Activated effector memory CD4-positive, alpha-beta T cell treated with Interleukin-2 at 50 U/mL for 16 hours (primary cell): ENCODE measurements around the gene PTAR1.

Source experiments
- DNase-seq: peaks from one replicate; pipeline ENCODE4 v3.0.0-alpha.2; 2020

Gene PTAR1

DNA sequence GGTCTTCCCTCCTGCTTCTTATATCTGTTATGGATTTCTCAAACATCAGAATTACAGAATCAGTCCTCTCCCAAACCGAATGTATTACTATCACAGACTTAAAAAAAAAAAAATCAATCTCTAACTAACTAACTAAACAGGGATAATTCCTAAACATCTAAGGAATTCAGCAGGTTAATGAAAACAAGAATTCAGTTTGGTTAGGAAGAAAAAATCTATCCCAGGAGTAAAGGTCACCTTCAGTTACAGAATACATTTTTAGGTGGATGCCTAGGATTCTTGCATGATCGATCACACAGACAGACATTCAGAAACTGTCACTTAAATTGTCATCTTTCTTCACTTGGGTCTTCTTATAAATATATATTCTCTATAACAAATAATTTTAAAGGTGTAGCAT is 11.5 kb downstream of the PTAR1 start:
- no peak for DNase-seq

DNA sequence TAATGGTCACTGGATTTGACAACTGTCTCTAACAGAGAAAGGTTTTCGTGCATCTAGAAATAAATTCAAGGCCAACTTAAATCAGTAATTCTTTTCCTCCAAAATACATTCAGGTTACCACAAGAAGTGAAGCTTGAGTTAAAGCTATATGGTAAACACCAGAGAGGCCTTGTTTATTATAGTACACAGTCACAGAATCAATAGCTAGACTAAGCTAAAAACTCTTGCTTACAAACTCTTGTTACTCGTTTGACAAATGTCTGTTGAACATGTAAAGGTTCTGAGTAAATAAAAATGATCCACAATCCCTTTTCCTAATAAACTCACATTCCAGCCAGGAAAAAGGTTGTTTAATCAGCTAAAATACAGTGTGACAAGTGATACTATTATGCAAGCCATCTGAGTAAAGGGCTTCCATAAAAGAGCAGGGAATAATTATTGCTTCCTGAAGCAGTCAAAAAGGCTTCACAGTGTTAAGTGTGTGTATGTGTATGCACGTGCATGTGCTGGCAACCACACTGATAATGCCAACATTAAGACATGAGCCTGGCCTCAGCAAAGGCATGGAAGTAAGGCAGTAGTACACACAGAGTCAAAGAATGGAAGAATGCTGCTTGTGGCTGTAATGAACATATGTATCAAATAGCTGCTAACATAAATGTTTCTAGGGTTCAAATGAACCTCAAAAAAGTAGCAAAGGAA is 12.8 kb downstream of the PTAR1 start:
- DNase-seq, result no peak

DNA sequence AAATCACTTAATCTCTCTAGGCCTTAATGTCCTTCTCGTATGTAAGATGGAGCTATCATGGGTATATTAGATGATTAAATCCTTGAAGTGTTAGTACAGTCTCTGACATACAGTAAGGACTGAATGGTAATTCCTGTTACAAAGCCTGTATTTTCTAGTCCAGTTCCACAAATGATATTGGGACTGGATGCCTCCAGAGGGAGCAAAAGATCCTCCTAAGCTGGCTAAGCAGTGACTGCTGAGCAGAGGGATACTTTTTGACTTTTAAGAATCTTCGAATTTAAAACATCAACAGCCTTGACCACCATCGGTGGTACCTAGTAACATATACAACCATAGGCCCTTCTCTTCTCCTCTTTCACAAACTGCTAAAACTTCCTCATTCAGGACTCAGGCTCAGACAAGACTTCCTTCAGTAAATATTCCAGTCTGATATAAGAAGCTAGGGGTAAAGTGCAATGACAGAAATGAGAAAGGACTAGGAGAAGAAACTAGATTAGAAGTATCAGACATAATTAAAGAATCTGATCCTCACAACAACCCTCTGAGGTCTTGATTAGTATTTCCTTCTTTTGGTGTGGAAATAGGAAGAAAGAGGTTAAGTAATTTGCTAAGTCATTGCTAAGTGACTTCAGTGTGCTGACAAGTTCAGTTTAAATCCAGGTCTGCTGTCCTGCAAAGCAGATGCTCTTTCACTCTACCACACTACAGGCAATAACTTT is 13.9 kb downstream of the PTAR1 start:
- no peak for DNase-seq

DNA sequence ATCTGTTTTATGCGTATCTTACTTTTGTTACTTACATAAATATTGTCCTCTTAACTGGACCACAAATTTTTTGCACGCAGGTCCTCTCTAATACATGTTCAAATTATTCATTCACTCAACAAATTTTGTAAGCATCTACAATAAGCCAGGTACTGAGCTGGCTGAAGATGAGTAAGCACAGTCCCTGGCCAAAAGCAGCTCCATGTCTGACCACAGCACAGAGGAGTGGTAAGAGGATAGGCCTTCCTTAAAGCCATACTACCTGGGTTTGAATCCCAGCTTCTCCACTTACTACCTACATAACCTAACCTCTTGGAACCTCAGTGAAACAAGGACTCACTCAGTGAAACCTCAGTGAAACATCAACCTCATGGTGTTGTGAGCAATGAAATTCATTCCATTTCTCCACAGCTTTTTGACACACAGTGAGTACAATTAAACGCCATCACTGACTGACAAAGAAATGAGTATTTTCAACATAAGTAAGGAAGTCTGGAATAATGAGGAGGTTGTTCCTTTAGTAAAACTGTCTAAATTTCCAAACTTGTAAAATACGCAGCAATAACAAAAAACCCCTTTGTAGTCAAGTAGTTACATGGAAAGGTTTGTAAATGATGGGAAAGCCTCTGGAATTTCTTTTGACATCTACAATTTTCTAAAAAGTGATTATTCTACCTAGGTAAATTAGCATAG is 15.0 kb downstream of the PTAR1 start:
- DNase-seq, result no peak

DNA sequence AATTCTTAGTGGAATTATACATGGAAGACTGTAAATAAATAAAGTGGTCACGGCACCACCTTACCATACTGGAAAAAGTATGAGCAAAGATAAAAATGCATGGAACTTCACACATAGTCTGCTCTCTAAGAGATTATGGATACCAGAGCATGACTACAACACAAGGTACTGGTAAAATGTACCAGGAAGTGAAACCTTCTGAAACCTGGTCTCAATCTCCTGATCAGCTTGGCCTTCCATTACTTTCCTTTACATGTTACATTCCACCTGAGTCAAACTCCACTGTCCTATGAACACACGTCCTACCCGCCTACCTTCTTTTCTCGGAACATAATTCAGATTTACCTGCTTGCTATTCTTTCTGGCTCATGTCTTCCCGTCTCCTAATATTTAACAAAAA is 15.9 kb downstream of the PTAR1 start:
- DNase-seq, result no peak

DNA sequence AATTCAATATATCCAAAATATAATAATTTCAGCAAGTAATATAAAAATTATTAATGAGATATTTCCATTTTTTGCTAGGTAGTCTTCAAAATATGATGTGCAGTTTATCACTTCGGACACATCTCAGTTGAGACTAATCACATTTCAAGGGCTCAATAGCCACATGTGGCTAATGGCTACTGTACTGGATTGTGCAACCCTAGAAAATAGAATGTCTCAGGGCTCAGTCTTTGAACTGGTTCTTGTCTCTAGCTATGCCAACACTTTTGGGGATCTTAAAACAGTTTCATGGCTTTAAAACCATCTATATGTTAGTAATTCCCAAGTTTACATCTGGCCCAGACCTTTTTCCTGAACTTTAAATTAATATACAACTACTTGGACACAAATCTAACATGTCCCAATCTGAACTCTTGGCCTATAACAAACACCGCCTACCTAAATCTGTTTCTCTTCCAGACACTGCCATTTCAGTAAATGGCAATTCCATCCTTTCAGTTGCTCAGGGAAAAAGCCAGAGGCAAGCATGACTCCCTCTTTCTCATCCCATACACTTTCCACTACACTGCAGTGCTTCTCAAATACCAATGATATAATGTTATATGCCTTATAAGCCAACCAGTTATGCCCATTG is 18.8 kb downstream of the PTAR1 start:
- DNase-seq, result no peak

DNA sequence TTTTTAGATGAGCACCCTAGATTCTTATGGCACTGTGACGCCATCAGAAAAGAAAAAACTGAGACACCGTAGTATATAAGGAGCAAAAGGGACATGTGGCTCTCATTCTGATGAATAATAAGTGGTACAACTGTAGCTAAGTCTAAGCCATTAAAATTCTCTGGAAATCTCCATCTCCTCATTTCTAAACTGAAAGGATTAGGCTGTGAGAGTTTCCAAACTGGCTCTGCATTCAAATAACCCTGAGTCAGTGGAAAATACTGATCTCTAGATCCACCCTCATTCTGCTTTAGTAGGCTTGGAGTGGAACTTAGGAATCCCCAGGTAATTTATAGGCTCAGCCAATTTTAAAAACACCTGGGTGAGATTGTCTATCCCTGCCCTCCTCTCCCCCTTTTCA is 28.5 kb downstream of the PTAR1 start:
- DNase-seq, result no peak

DNA sequence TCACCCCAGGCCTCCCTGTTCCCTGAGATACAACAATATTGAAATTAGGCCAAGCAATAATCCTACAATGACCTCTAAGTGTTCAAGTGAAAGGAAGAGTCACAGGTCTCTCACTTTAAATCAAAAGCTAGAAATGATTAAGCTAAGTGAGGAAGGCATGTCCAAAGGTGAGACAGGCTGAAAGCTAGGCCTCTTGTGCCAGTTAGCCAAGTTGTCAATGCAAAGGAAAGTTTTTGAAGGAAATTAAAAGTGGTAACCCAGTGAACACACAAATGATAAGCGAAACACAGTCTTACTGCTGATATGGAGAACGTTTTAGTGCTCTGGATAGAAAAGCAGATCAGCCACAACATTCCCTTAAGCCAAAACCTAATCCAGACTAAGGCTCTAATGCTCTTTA is 39.8 kb downstream of the PTAR1 start:
- DNase-seq, result no peak

DNA sequence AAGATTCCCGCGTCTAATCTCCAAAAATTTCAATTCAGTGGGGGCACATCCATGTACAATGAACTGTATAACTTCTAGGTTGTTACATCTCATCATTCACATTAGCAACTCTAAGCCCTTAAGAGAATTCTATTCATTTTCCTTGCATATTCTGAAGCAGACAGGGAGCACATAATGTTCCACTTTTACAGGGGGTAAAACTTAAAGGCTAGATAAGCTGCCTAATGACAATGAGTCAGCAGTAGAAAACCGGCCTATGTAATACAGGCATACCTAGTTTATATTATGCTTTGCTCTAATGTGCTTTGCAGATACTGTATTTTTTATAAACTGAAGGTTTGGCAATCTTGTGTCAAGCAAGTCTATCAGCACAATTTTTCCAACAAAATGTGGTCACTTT is 40.4 kb downstream of the PTAR1 start:
- no peak for DNase-seq

DNA sequence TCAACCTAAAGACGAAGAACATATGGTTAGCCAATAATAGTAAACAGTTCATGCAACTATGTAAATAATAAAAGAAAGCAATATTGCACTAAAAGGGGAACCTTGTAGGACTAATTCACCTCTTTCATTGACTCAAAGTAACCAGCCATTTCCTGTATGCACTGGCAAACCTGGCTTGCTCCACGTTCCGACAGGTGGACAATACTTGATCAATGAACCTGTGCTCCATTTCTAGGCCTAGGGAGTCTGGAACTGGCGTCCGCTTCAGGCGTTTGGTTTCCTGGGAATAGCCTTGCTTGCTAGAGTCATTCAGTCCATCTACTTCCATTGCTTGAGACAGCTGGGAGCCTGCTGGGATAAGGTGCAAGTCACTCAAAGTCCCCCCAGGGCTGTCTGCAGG is 41.6 kb downstream of the PTAR1 start:
- DNase-seq, result no peak

DNA sequence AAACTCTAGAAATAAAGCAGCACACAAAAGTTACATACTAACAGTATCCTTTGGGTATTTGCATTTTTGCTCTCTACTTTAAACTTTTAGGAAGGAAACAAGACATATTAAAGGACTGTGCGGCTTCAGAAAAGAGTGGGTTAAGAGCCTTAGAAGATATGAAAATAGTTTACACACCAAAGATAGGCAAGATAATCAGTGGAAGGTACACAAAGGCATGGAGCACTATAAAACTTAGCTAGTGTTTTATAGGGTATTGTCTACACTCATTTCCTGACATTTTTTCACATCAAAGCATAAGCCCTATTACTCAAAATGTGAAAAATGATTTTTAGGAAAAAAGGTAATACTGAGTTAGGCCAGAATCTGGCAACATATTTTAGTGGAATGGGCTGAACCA is 44.0 kb downstream of the PTAR1 start:
- no peak for DNase-seq

DNA sequence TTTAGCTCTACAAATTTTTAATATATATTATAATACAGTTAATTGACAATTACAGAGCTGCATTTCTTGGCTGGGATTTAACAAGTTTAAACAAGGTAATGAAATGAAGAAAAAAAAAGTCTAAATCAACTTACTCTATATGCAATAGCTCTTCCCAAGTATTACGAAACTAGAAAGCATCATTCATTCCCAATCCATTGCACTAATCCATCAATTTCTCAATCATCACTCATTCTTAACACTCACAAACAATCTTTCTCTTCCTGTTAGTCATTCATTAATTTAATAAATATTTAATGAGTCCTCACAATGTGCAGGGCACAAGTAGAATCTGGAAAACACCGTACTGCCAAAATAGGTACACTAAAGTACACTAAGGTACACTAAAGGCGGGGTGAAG is 44.7 kb downstream of the PTAR1 start:
- no peak for DNase-seq

DNA sequence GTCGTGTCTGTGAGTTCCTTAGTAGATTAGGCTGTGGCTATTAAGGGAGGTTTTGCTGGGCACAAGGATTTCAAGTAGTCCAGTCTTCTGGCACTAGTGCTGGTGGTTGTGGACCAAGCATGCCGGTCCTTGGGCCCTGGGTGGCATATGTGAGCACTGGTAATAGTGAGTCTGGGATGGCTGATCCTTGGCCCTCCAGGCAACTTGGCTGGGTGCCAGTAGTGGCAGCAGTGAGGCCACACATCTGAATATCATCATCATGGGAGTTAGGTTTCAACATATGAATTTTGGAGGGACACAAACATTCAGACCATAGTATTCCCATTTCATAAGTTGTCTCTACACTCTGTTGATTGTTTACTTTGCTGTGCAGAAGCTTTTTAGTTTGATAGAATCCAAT is 62.3 kb downstream of the PTAR1 start:
- no peak for DNase-seq

DNA sequence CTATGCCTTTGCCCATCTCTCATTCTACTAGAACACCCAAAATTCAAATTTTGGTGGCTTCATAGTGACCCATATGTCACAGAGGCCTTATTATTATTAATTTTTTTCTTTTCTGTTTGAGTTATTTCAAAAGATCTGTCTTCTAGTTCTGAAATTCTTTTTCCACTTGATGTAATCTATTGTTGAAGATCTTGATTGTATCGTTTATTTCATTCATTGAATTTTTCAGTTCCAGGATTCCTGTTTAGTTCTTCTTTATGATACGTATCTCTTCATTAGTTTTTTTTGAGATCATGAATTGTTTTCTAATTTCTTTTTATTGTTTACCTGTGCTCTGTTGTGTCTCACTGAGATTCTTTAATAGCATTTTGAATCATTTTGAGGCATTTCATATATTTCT is 63.0 kb downstream of the PTAR1 start:
- no peak for DNase-seq

DNA sequence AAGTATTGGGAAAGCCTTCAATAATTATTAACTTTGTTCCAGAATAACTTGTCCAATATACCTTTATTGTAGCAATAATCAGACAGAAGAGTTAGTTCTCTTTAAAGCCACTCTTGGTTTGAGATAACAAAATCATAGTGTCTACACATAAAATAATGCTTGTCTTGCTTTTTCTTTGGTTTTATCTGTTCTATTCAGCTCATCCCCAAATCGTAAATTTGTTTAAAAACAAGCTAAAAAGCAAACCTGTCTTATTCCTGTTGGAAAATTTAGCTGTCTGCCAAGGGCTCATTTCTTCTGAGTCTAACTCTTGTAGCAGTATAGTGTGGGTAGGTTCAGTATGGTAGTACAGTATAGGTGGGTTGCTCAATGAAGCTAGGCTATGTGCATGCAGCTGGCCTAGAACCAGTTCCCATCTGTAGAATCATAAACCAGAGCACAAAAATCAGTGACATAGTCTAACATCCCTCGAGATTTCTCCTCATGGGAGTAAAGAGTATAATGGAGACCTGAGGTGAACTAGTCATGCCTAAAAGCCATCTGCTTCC is 69.7 kb downstream of the PTAR1 start:
- no peak for DNase-seq

DNA sequence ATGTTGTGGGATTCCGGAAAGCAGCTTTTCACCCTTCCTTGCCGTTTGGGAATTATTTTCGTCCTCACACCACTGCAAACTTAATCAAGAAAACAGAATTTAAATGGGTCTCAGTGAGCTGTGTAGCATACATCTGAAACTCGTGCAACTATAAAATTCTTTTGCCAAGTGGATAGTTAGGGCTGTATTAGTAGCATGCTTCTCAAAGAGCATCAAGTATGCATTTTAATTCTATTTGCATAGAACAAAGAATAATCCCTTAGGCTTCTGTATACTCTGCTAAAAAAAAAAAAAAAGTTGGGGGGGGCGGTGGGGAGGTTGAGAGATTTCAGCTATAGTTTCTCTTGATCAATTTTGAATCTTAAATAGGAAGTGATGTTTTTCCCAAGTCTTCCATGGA is 75.9 kb downstream of the PTAR1 start:
- DNase-seq, result no peak

DNA sequence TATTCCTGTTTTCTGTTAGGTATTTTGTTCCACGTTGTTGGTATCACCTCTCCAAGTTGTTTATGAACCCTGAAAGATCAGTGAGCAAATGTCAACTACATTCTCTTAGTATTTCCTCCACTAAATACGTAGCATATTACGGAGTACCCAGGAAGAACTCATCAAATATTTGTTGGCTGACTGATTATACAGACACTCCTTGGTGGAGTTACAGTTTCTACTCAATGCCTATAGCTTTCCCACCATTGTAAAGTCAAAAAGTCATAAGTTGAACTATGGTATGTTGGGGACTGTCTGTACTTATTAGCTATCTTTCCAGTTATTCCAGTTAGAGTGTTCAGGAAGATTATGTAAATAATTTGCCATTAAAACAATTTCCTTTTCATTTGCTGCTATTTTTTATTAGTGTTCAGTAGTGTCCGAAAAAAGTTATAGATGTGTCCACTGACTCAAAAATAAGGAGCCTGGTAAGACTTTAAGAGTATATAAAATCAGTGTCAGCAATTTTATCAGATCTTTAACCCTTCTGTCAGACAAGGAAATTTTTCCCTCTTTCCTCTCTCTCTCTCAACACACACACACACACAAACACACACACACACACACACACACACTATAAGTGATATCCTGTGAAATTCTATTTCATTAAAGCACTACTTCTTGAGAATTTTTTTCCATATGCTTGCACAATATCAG is 80.8 kb downstream of the PTAR1 start:
- no peak for DNase-seq

DNA sequence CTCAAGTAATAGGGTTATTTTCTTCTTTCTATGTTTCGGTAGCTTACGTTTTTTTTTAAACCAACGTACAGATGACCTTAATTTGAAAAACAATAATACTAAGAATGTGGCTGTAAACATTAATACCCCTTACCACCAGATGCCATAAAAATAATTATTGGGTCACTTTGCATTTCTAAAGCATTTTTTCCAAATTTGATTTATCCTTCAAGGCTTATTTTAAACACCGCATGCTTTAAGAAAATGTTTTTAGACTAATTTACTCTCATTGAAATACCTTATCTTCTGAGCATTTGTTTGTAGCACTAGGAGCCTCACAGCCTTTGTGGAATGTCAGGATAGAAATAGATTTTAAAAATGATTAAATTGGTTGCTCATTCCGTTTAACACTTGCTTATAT is 81.9 kb downstream of the PTAR1 start:
- no peak for DNase-seq

DNA sequence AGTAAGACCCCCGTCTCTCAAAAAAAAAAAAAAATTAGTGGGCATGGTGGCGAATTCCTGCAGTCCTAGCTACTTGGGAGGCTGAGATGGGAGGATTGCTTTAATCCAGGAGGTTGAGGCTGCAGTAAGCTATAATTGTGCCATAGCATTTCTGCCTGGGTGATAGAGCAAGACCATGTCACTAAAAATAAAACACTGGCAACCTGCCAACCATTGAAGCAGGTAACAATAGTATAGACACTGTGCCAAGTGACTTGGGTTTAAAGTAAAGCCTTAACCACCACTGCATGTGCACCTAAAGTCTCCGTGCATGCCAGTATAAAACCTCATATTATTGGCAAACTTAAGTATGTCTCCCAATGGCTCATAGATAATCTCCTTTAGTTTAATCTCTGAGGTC is 84.2 kb downstream of the PTAR1 start:
- no peak for DNase-seq

DNA sequence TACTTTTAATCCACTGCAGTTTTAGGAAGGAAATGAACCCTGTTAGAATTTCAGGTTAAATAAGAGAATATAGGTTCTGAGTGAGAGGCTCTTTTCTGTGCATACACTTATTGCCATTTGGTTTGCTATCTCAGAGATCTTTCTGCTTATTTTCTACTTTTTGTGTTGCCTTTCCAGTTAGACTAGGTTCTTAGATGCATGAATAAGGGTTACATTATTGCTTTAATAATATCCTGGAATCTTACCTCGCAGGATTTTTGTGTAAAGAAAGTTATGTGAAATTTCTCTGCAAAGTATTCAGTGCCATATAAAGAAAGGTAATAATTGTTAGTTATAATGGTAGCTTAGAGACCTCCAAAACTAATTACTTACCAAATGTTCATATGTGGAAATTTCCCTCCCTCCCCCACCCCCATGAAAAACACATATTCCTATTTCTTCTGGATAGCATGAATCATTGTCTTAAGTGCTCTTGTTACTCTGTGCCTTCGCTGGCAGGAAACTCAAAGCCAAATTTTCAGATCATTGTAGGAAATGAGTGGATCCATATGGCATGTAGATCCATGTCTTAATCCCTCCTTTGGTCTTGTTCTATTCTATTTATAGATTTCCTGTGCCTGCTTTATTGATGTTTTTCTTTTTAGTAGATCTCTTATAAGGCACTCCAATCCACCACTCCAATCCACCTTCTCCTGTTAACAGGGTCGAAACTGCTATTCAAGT is 84.9 kb downstream of the PTAR1 start:
- DNase-seq, result no peak

DNA sequence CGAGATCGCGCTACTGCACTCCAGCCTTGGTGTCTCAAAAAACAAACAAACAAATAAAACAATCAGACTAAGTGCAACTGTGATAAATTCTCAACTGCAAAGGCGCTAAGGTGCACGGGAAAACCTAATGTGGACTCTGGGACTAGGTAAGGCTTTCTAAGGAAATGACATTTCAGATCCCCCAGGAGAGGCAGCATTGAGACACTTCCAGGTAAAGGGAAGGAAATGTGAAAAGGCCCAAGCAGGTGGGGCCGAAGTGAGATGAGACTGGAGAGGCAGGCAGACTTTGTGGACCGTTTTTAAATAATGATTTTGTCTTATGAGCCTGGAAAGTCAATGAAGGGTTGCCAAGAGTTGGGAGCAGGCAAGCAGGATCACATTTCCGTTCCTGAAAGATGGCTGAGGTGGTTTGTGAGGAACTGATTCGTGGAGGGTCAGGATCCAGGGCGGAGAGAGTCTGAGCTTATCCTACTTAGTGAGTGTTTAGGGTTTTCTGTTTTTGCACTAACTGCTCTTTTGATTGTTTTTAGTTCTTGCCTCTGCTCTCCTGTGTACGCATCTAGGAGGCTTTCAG is 85.6 kb downstream of the PTAR1 start:
- no peak for DNase-seq

DNA sequence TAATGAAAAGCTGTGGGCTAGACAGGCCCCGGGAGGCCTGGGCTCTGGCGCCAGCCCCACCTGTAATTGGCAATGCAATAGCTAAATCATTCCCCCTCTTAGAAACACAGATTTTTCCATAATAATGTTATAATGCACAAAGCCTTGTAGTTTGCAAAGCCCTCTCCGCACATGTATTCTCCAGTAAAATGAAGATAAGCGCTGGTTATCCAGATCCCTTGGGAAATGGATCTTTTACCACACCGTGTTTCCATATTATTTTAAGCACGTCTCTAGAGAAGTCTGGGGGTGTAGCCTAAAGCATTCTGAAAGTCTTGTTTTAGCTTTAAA is 86.5 kb downstream of the PTAR1 start:
- no peak for DNase-seq
